SU-DHL-6 (cell line): ENCODE measurements around the gene ZGLP1.

Experiments used
- H2AFZ ChIP-seq: fragments of 200-600 bp; sonication (generic); 2 replicates; pipeline ENCODE4 v1.6.1; 2014; ENCODE audit warnings: low read depth, mild to moderate bottlenecking, moderate library complexity, mixed read lengths, antibody characterized with exemption, low read length; ENCODE audit not compliant: severe bottlenecking
- H3F3A ChIP-seq: fragments of 200-600 bp; shearing (Covaris generic); 2 replicates; pipeline ENCODE4 v1.6.0; 2016; ENCODE audit warnings: antibody characterized with exemption, mild to moderate bottlenecking; ENCODE audit not compliant: insufficient read depth
- H3K27ac ChIP-seq: fragments of 200-600 bp; sonication (generic); 2 replicates; pipeline ENCODE4 v1.5.1; 2016; ENCODE audit warnings: low read depth, mild to moderate bottlenecking, low read length, moderate library complexity, mixed read lengths
- H3K27me3 ChIP-seq: fragments of 200-600 bp; sonication (generic), shearing (Covaris generic); 2 replicates; pipeline ENCODE4 v1.6.0; 2014; ENCODE audit warnings: mild to moderate bottlenecking, low read length
- H3K36me3 ChIP-seq: fragments of 200-600 bp; sonication (generic); 2 replicates; pipeline ENCODE4 v1.6.1; 2014; ENCODE audit warnings: mild to moderate bottlenecking, low read length, mixed read lengths
- H3K4me2 ChIP-seq: fragments of 300-600, 200-600 bp; shearing (Covaris generic), sonication (generic); 2 replicates; pipeline ENCODE4 v1.6.0; 2014; ENCODE audit warnings: low read length, low read depth, mild to moderate bottlenecking; ENCODE audit not compliant: poor library complexity, severe bottlenecking
- H3K4me3 ChIP-seq: fragments of 200-600 bp; sonication (generic); 2 replicates; pipeline ENCODE4 v1.5.1; 2014; ENCODE audit warnings: antibody characterized with exemption, low read length, mild to moderate bottlenecking, mixed read lengths; ENCODE audit not compliant: insufficient read depth, poor library complexity, severe bottlenecking
- H3K79me2 ChIP-seq: fragments of 200-600 bp; sonication (generic); 2 replicates; pipeline ENCODE4 v1.6.1; 2014; ENCODE audit warnings: mild to moderate bottlenecking, low read length, moderate library complexity; ENCODE audit not compliant: insufficient read depth
- H3K9ac ChIP-seq: fragments of 200-600 bp; sonication (generic); 2 replicates; pipeline ENCODE4 v1.7.0; 2014; ENCODE audit warnings: mild to moderate bottlenecking, low read length
- H3K9me2 ChIP-seq: fragments of 200-600 bp; sonication (generic); replicated peaks from 2 replicates; pipeline ENCODE4 v1.6.1; 2014; ENCODE audit warnings: low read length; ENCODE audit not compliant: insufficient read depth
- H3K9me3 ChIP-seq: fragments of 200-600 bp; sonication (generic); 2 replicates; pipeline ENCODE4 v1.6.1; 2014; ENCODE audit warnings: low read length, mixed read lengths; ENCODE audit not compliant: insufficient read depth
- H4K20me1 ChIP-seq: fragments of 200-600 bp; sonication (generic); 2 replicates; pipeline ENCODE4 v1.6.1; 2014; ENCODE audit warnings: low read depth, mild to moderate bottlenecking, antibody characterized with exemption, low read length, moderate library complexity, mixed read lengths
- CTCF ChIP-seq: fragments of 200-600 bp; sonication (generic); IDR thresholded peaks from one replicate; pipeline ENCODE4 v1.5.1; 2017; ENCODE audit warnings: antibody characterized with exemption, mild to moderate bottlenecking, low read length, moderate library complexity; ENCODE audit not compliant: insufficient read depth, poor library complexity, severe bottlenecking
- EZH2phosphoT487 ChIP-seq: fragments of 200-600 bp; sonication (generic), shearing (Covaris generic); conservative IDR thresholded peaks from 2 replicates; pipeline ENCODE4 v1.6.1; 2018; ENCODE audit warnings: mild to moderate bottlenecking, antibody characterized with exemption, low read length, moderate library complexity, mixed read lengths

ZGLP1 gene

GRCh38 chr19:10291554-10292205 is 17.9 kb downstream of the ZGLP1 start:
- peak overlapping the region; percentile 80 for H3K4me2 ChIP-seq
- H3K9me3 ChIP-seq: no peaks in the 10 kb centered on the region
- no peaks in the 10 kb centered on the region for H3K36me3 ChIP-seq
- H3K27me3 ChIP-seq: no peaks in the 10 kb centered on the region
- no peaks in the 10 kb centered on the region for H3K79me2 ChIP-seq
- H3K9me2 ChIP-seq: no peaks in the 10 kb centered on the region
- H3K9ac ChIP-seq: peak overlapping the region; percentile 62
- H3K4me3 ChIP-seq: peak overlapping the region; percentile 58
- H2AFZ ChIP-seq: no peak overlapping the region
- TF ChIP-seq EZH2phosphoT487 (no peak), CTCF (no peak)
- peaks cover under 1% of the 10 kb centered on the region; the same call in 1 of the 2 replicates for H3F3A ChIP-seq
- H4K20me1 ChIP-seq: no peaks in the 10 kb centered on the region
- H3K27ac ChIP-seq: no peak overlapping the region

- Histone ChIP-seq H4K20me1 (no peaks in the 10 kb centered on the region), H3K27ac (no peak overlapping the region), H3K9me2 (no peaks in the 10 kb centered on the region), H3K36me3 (no peaks in the 10 kb centered on the region), H3K9me3 (no peaks in the 10 kb centered on the region), H3K27me3 (no peaks in the 10 kb centered on the region), H2AFZ (no peak overlapping the region), H3K79me2 (no peaks in the 10 kb centered on the region), H3K9ac (peak overlapping the region; percentile 62), H3K4me2 (peak overlapping the region; percentile 80), H3F3A (peaks cover 8% of the 10 kb centered on the region), H3K4me3 (peak overlapping the region; percentile 58)
- TF ChIP-seq EZH2phosphoT487 (no peak), CTCF (no peak)
Observed at GRCh38 chr19:10290876-10291553, 18.6 kb downstream of the ZGLP1 start.

GRCh38 chr19:10290357-10290875 is 19.2 kb downstream of the ZGLP1 start:
- peak overlapping the region; percentile 62 for H3K9ac ChIP-seq
- no peaks in the 10 kb centered on the region for H3K36me3 ChIP-seq
- peak overlapping the region; percentile 58 for H3K4me3 ChIP-seq
- H3K9me3 ChIP-seq: no peaks in the 10 kb centered on the region
- H3K9me2 ChIP-seq: no peaks in the 10 kb centered on the region
- no peak overlapping the region for H3K27ac ChIP-seq
- no peaks in the 10 kb centered on the region for H3K27me3 ChIP-seq
- TF ChIP-seq CTCF: no peak
- no peak for TF ChIP-seq EZH2phosphoT487
- peaks cover 14% of the 10 kb centered on the region for H3F3A ChIP-seq
- H3K4me2 ChIP-seq: peak overlapping the region; percentile 80
- peak overlapping the region; percentile 90 for H2AFZ ChIP-seq
- no peaks in the 10 kb centered on the region for H3K79me2 ChIP-seq
- no peaks in the 10 kb centered on the region for H4K20me1 ChIP-seq
